ENCODE results near the gene ENO1.
"Not testable (repeated sequence)": the region's sequence is repeated elsewhere in the genome, so short reads cannot be mapped to it uniquely, and the experiment has no call there.

The ENO1 gene

GRCh38 chr1:8896775-8897174, 18.3 kb upstream of the ENO1 start:
- DNase-seq (ENCODE audit: low spot score) = not testable (repeated sequence)

DNA sequence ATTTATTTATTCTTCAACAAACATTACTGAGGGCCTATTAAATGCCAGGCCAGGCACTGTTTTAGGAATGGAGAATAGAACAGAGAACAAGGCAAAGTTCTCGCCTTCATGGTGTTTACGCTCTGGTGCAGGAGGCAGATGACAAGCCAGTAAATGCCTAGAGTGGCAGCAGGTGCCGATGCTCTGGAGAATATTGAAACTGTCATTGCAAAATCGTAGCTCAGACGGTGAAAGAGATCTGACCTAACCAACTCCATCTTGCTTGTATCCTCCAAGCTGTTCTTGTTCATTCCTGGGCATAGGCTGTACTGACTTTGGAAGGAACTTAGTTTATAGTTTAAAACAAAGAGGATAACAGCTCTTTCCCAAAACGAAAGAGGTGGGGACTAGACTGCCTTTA, 13.5 kb upstream of the ENO1 start:
- DNase-seq (ENCODE audit: low spot score) = no peak

DNA sequence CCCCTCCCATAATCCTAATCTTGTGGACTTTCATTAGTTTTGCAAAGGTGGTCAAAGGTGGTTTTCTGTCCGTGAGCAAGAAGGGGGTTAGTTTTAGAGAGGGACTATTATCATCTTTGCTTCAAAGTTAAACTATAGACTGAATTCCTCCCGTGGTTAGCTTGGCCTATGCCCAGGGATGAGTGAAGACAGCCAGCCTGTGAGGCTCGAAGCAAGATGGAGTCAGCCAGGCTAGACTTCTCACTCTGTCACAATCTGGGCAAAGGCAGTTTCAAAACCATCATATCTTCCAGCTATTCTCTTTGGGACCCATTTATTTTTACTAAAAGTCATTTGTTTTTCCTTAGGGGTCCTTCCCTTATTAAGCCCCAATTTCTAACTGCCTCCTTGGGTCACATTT, 12.9 kb upstream of the ENO1 start:
- no peak for DNase-seq (ENCODE audit: low spot score)

GRCh38 chr1:8889925-8890785, 11.7 kb upstream of the ENO1 start:
- peak; percentile 56 for DNase-seq (ENCODE audit: low spot score)

DNA sequence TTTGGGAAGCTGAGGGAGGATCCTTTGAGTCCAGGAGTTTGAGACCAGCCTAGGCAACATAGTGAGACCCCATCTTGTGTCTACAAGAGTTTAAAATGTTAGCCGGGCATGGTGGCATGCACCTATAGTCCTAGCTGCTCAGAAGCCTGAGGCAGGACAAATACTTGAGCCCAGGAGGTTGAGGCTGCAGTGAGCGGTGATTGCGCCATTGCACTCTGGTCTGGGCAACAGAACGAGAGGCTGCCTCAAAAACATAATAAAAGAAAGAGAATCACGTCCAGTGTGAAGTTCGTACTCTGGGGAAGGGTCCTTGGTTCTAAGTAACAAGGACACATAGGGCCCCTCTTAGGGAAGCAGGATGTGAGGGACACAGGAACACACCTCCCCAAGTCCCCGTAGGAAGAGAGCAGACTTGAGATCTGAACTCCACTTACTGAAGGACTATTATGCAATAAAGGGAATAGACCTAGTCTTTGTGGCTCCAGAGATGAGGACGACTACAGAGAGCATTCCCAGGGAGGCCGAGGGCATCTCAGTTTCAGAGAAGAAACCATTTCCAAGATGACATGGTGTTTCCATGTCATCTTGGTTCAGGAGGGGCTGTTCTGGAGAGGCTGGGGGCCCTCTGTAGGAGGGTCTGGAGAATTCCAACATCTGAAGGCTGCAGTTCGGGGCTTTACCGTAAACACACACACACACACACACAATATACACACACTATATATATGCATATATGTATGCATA, 10.8 kb upstream of the ENO1 start:
- no peak for DNase-seq (ENCODE audit: low spot score)

DNA sequence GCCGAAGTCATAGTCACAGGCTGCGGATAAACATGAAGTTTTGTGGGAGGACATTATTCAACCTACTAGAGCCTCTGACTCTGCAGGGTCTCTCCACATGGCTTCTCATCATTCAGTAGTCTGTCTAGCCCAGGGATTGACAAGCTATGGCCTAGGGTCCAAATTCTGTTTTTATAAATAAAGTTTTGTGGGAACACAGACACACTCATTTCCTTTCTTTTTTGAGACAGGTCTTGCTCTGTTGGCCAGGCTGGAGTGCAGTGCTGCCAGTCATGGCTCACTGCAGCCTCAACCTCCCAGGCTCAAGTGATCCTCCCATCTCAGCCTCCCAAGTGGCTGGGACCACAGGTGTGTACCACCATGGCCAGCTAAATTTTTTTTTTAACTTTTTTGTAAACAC, 8.1 kb upstream of the ENO1 start:
- no peak for DNase-seq (ENCODE audit: low spot score)

DNA sequence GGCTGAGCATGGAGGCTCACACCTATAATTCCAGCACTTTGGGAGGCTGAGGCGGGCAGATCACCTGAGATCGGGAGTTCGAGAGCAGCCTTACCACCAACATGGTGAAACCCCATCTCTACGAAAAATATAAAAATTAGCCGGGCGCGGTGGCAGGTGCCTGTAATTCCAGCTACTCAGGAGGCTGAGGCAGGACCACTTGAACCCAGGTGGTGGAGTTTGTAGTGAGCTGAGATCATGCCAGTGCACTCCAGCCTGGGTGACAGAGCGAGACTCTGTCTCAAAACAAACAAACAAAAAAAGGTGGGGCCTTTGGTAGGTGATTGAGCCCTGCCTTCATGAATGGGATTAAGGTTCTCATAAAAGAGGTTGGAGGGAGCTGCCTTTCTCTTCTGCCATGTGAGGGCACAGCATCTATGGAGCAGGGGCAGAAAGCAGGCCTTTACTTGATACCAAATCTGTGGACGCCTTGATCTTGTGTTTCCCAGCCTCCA, 7.6 kb upstream of the ENO1 start:
- DNase-seq (ENCODE audit: low spot score) = not testable (repeated sequence)

- DNase-seq (ENCODE audit: low spot score) = not testable (repeated sequence)
Observed at GRCh38 chr1:8884105-8884504, 5.6 kb upstream of the ENO1 start.

- DNase-seq (ENCODE audit: low spot score) = no peak
Observed at GRCh38 chr1:8883491-8883890, 5.0 kb upstream of the ENO1 start.

DNA sequence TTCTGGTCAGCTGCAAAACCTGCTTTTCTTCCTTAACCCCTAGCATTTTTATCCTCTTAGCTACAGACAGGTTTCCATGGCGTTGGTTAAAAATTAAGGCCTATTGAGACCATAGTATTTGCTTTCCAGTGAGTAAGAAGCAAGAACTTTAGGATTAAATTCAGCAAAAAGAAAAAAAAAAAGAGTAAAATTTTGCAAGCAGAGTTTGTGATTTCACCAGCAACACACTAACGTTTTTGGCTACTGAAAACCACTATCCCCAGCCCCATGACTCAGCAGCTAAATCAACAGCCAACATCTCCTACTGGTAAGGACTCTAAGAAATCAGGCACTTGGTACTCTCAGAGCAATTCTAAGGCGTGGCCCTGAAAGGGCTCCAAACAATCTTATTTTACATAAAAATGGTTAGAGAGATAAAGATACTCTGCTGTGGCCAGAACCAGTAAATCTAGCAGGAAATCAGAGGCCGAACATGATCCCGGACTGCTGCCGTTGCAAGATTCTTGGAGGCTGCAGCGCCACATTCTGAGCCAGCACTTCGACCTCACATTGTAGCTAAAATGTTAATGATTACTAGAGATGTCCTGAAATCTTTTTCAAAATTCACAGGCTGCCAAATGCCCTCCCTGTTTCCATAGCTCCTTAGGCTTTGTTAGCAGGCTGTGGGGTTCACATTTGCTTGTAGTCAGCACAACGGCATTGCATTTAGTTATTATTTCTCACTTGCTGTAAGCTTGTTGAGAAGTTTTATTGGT, 1.6 kb upstream of the ENO1 start:
- DNase-seq (ENCODE audit: low spot score) = peak; percentile 35

DNA sequence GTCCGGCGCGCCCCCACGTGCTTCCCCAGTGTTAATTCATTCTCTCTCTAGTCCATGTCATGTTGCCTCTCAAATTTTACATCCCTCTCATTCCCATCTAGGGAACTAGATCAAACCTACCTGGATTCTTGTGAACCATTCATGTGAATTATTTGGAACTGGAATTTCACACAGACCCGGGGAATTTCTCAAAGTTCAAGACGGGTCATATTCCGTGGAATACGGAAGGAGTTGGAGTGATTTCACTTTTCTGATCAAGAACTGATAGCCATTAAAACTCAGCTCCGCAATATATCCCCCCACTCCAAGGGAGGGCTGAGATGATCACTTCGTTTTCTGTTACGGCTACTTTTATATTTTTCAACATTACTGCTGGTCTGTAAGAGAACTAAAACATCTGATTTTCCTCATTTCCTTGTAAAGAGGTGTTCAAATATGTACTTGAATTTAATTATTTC, 1.0 kb upstream of the ENO1 start:
- DNase-seq (ENCODE audit: low spot score) = no peak

- DNase-seq (ENCODE audit: low spot score) = peak; percentile 97
Observed at GRCh38 chr1:8878698-8879463, 395 bp upstream of the ENO1 start.

- no peak for DNase-seq (ENCODE audit: low spot score)
Observed at GRCh38 chr1:8876087-8876486, 2.4 kb downstream of the ENO1 start.

GRCh38 chr1:8875216-8875861, 3.1 kb downstream of the ENO1 start:
- no peak for DNase-seq (ENCODE audit: low spot score)

GRCh38 chr1:8874230-8875201, 4.0 kb downstream of the ENO1 start:
- DNase-seq (ENCODE audit: low spot score) = no peak

- DNase-seq (ENCODE audit: low spot score) = peak; percentile 29
Observed at GRCh38 chr1:8873506-8874229, 4.8 kb downstream of the ENO1 start.

DNA sequence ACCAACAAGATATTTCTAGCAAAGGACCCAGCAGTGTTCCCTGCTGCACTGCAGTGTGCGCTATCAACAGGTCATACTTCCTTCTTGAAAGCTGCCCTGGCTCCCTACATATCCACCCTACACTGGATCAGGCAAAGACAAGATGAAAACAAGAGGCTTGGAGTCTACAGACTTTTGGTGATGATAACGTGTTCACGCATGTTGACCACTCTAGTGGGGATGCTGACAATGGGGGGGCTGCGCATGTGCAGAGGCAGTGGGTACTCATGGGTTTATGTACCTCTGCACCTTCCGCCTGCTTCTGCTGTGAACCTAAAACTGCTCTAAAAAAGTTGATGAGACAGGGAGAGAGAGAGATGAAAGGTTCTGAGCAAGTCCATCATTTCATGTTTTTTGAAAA, 5.5 kb downstream of the ENO1 start:
- no peak for DNase-seq (ENCODE audit: low spot score)

DNA sequence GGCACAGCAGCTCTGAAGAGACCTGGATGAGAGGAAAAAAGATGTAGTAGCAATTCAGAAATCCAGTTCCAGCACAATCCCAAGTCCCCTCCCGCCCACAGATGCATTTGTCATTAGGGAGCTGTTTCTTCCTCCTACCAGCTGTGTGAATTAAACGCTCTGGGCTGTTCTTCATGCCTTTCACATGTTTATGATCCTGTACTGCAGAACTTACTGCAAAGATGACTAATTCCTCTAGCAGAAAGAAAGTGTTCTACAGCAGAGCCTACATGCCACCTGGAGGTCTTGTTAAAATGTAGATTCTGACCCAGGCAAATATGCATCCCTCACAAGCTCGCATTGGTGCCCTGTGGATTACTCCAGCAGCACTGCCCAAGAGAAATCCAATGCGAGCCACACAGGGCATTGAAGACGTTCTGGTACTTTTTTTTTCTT, 6.5 kb downstream of the ENO1 start:
- DNase-seq (ENCODE audit: low spot score) = no peak

DNA sequence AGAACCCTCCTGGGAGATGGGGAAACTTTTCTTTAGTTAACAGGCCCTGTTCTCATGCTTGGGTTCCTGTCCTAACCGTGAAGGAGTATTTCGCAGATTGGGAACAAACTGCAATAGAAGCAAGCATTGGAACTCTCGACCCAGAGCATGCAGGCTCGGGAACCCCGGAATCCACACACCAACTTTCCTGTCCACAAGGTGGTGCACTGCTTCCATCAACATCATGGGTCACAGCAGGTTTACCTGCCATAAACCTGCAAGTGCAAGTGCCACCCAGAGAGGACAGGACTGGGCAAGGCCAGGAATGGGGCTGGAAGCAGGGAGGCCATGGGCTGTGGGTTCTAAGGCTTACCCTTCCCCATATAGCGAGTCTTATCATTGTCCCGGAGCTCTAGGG, 6.9 kb downstream of the ENO1 start:
- DNase-seq (ENCODE audit: low spot score) = no peak

All from cerebellar cortex (tissue), 1 donor.